HCT116 (cell line): ENCODE data around the gene CES3. TPM values are rescaled to one million over a fixed set of nuclear protein-coding genes. Genes with fewer than 3 reads are reported as not detected.

ENCODE experiments used
- ATAC-seq: fragments of 200-7000 bp; cut with Tn5 transposase; 2 replicates; pipeline ENCODE4 v1.9.1; 2020; ENCODE audit warnings: mild to moderate bottlenecking, moderate library complexity
- BruUV-seq: library from RNA; stranded (reverse); fragments of 400-500 nt; replicated peaks from 2 replicates; lab custom pipeline; 2021; lab: Mats Ljungman, UMichigan
- CTCF ChIA-PET: fragments of 300-600 bp; sonication (Branson Sonifier 250); formaldehyde crosslinking; loops from one replicate; lab custom pipeline; 2021; ENCODE audit warnings: antibody characterized with exemption; lab: Charles Lee
- POLR2A ChIA-PET: fragments of 300-600, 350-600 bp; sonication (Branson Sonifier 250); formaldehyde crosslinking; loops from one replicate; lab custom pipeline; 2021; ENCODE audit warnings: antibody characterized with exemption; lab: Charles Lee
- RAD21 ChIA-PET, 2 experiments: fragments of 300-600 bp; sonication (Branson Sonifier 250); formaldehyde crosslinking; loops; one replicate each; lab custom pipeline; 2023; ENCODE audit warnings: low total read pairs in 2 of 2; ENCODE audit not compliant: uncharacterized antibody in 2 of 2, unreplicated experiment in 2 of 2, low non-redundant PET in 1 of 2; lab: Charles Lee
- DNase-seq: peaks from one replicate; pipeline ENCODE4 v3.0.0-alpha.2; 2010; ENCODE audit warnings: low read depth, low spot score
- H2AFZ ChIP-seq: fragments of 200-600 bp; shearing (Covaris generic), sonication (generic); 2 replicates; pipeline ENCODE4 v1.6.1; 2017; ENCODE audit warnings: low read depth, mixed run types, mixed read lengths, antibody characterized with exemption, low read length; ENCODE audit not compliant: poor library complexity, severe bottlenecking
- H3K27ac ChIP-seq: 2 replicates; pipeline ENCODE4 v1.5.1; 2012; ENCODE audit warnings: low read depth, low read length
- H3K27me3 ChIP-seq: fragments of 200-600 bp; sonication (generic); 2 replicates; pipeline ENCODE4 v1.6.1; 2016; ENCODE audit warnings: mixed run types, low read length, mixed read lengths; ENCODE audit not compliant: insufficient read depth
- H3K36me3 ChIP-seq, 2 experiments: fragments of 200-500 bp in 1 of 2; fragments of 200-600 bp in 1 of 2; sonication (Bioruptor generic) in 1 of 2; sonication (generic) in 1 of 2; 2 replicates each; pipeline versions ENCODE4 v1.5.1 to v1.6.1; 2014 to 2016; ENCODE audit warnings: low read length in 2 of 2, inconsistent platforms in 1 of 2, mixed read lengths in 1 of 2, mixed run types in 1 of 2; ENCODE audit not compliant: insufficient read depth in 2 of 2, control insufficient read depth in 1 of 2
- H3K4me1 ChIP-seq, 2 experiments: fragments of 200-600 bp in 1 of 2; sonication (generic) in 1 of 2; 2 replicates each; pipeline versions ENCODE4 v1.5.1 to v1.6.1; 2012 to 2017; ENCODE audit warnings: low read length in 2 of 2, inconsistent platforms in 1 of 2, mild to moderate bottlenecking in 1 of 2, mixed read lengths in 1 of 2, mixed run types in 1 of 2, moderate library complexity in 1 of 2; ENCODE audit not compliant: insufficient read depth in 2 of 2, control insufficient read depth in 1 of 2
- H3K4me2 ChIP-seq: fragments of 200-600 bp; sonication (generic); 2 replicates; pipeline ENCODE4 v1.6.1; 2017; ENCODE audit warnings: mixed run types, low read length, mixed read lengths
- H3K4me3 ChIP-seq, 2 experiments: fragments of 200-600 bp in 1 of 2; sonication (generic) in 1 of 2; replicated peaks in 1 of 2; 2 replicates each; pipeline ENCODE4 v1.5.1; 2011 to 2016; ENCODE audit warnings: low read length in 2 of 2, control low read depth in 1 of 2, low read depth in 1 of 2, mild to moderate bottlenecking in 1 of 2, mixed read lengths in 1 of 2, mixed run types in 1 of 2
- H3K79me2 ChIP-seq: fragments of 200-600 bp; sonication (generic); 2 replicates; pipeline ENCODE4 v1.6.1; 2017; ENCODE audit warnings: mild to moderate bottlenecking, mixed run types, low read length, moderate library complexity, mixed read lengths; ENCODE audit not compliant: insufficient read depth
- H3K9ac ChIP-seq: fragments of 200-600 bp; sonication (generic); 2 replicates; pipeline ENCODE4 v1.6.1; 2016; ENCODE audit warnings: low read length, mixed read lengths
- H3K9me2 ChIP-seq: fragments of 200-600 bp; sonication (generic), shearing (Covaris generic); 2 replicates; pipeline ENCODE4 v1.6.1; 2017; ENCODE audit warnings: mixed run types, mild to moderate bottlenecking, moderate library complexity; ENCODE audit not compliant: insufficient read depth
- H3K9me3 ChIP-seq, 2 experiments: fragments of 200-500 bp in 1 of 2; fragments of 200-600 bp in 1 of 2; sonication (Bioruptor generic) in 1 of 2; sonication (generic) in 1 of 2; 2 replicates each; pipeline ENCODE4 v1.6.1; 2014 to 2017; ENCODE audit warnings: low read length in 2 of 2, mixed read lengths in 2 of 2, inconsistent platforms in 1 of 2, low read depth in 1 of 2, mild to moderate bottlenecking in 1 of 2, mixed run types in 1 of 2, moderate library complexity in 1 of 2; ENCODE audit not compliant: control insufficient read depth in 1 of 2, insufficient read depth in 1 of 2
- H4K20me1 ChIP-seq: fragments of 200-600 bp; sonication (generic), shearing (Covaris generic); 2 replicates; pipeline ENCODE4 v1.6.1; 2017; ENCODE audit warnings: mixed run types, mild to moderate bottlenecking, moderate library complexity; ENCODE audit not compliant: insufficient read depth
- EGR1 ChIP-seq: IDR thresholded peaks from 2 replicates; pipeline ENCODE4 v1.6.1; 2012; ENCODE audit warnings: low read depth
- EZH2phosphoT487 ChIP-seq: fragments of 200-600 bp; IDR thresholded peaks from 2 replicates; pipeline ENCODE4 v1.6.1; 2018; ENCODE audit warnings: antibody characterized with exemption, borderline replicate concordance
- FOSL1 ChIP-seq: IDR thresholded peaks from 2 replicates; pipeline ENCODE4 v1.6.1; 2012; ENCODE audit warnings: low read depth
- MAX ChIP-seq: IDR thresholded peaks from 2 replicates; pipeline ENCODE4 v1.6.1; 2012
- POLR2AphosphoS5 ChIP-seq: IDR thresholded peaks from 2 replicates; pipeline ENCODE4 v1.6.1; 2011; ENCODE audit warnings: mild to moderate bottlenecking, low read depth, low read length, moderate library complexity
- ZFX ChIP-seq: fragments of 450-650 bp; IDR thresholded peaks from 2 replicates; pipeline ENCODE4 v1.6.1; 2017
- intact Hi-C: fragments of 100-400 bp; cut with micrococcal nuclease; formaldehyde crosslinking; loops from 2 replicates; pipeline ENCODE4 v1.10.0; 2022
- total RNA-seq: library from RNA; stranded (reverse); gene quantifications from one replicate; pipeline ENCODE4 v1.2.1, GENCODE V29; 2021; ENCODE audit not compliant: unreplicated experiment
- TF ChIP-seq, protein P1 (sequence below), 3 experiments: fragments of 200-600 bp in 1 of 3; sonication (generic) in 1 of 3; IDR thresholded peaks in 2 of 3; conservative IDR thresholded peaks in 1 of 3; 2 replicates each; pipeline ENCODE4 v1.5.1; 2012 to 2017; ENCODE audit warnings: low read depth in 2 of 3, low read length in 2 of 3, antibody characterized with exemption in 1 of 3, borderline replicate concordance in 1 of 3, control low read depth in 1 of 3, mild to moderate bottlenecking in 1 of 3, mixed read lengths in 1 of 3, mixed run types in 1 of 3, moderate library complexity in 1 of 3; ENCODE audit not compliant: insufficient read depth in 1 of 3

Gene CES3
- total RNA-seq, 1 experiment from 2014 or later: 10.8 TPM

DNA sequence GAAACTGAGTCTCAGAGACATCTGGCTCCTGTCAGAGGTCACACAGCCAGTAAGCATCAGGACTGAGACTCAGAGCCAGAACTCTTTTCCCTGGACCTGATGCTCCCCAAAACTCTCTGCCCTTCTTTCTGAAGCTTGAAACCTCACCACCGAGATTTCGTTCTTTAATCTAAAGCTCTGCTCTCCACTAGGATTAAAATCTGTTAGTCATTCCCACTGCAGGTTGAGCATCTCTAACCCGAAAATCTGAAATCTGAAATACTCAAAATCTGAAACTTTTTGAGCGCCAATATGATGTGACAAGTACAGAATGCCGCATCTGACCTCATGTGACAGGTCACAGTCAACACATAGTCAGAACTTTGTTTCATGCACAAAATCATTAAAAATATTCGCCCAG, 44.5 kb upstream of the CES3 start (continued):
- TF ChIP-seq EGR1: no peak

- no peak overlapping the region for H3K4me3 ChIP-seq
- no peaks in the 10 kb centered on the region for H3K36me3 ChIP-seq
- H3K4me2 ChIP-seq: no peak overlapping the region
- ATAC-seq: no peak
- no TSS peak for BruUV-seq
- no peaks in the 10 kb centered on the region for H4K20me1 ChIP-seq
- intact Hi-C loops: no loop called here
- TF ChIP-seq, protein P1, sequence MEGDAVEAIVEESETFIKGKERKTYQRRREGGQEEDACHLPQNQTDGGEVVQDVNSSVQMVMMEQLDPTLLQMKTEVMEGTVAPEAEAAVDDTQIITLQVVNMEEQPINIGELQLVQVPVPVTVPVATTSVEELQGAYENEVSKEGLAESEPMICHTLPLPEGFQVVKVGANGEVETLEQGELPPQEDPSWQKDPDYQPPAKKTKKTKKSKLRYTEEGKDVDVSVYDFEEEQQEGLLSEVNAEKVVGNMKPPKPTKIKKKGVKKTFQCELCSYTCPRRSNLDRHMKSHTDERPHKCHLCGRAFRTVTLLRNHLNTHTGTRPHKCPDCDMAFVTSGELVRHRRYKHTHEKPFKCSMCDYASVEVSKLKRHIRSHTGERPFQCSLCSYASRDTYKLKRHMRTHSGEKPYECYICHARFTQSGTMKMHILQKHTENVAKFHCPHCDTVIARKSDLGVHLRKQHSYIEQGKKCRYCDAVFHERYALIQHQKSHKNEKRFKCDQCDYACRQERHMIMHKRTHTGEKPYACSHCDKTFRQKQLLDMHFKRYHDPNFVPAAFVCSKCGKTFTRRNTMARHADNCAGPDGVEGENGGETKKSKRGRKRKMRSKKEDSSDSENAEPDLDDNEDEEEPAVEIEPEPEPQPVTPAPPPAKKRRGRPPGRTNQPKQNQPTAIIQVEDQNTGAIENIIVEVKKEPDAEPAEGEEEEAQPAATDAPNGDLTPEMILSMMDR (IDR thresholded peaks at IDR 0.05 in 2 of 3, conservative IDR thresholded peaks at IDR 0.05 in 1 of 3; ENCODE audit: borderline replicate concordance in 1 of 3, insufficient read depth in 1 of 3, low read depth in 2 of 3, low read length in 2 of 3): no peak
- TF ChIP-seq EGR1 (no peak), POLR2AphosphoS5 (no peak), MAX (no peak), ZFX (no peak), EZH2phosphoT487 (no peak), FOSL1 (no peak)
- TF ChIP-seq, all 23 proteins: peak for 0
- Histone ChIP-seq H3K9me2 (no peaks in the 10 kb centered on the region), H3K27ac (no peak overlapping the region), H3K27me3 (no peaks in the 10 kb centered on the region), H3K79me2 (no peaks in the 10 kb centered on the region), H3K4me1 (no peaks in the 10 kb centered on the region), H2AFZ (no peak overlapping the region), H3K9me3 (no peaks in the 10 kb centered on the region), H3K9ac (no peak overlapping the region)
- ChIA-PET CTCF (interaction anchor here (1.2 kb wide), 1 partner anchor 8 kb away, joined by 5 read pairs; no protein-coding TSS in a partner anchor), POLR2A (no interaction called here), RAD21 (no interaction called here)
- no peak for DNase-seq
Observed at GRCh38 chr16:66917741-66918140, 43.3 kb upstream of the CES3 start.
